Heart left ventricle (tissue), 13 donors: ENCODE measurements around the gene ZNF705A.
"Not testable (repeated sequence)": the region's sequence is repeated elsewhere in the genome, so short reads cannot be mapped to it uniquely, and the experiment has no call there.

Source experiments
- CTCF ChIP-seq, 12 donors: fragments of 200-600 bp; sonication (generic) in 4 of 12; IDR thresholded peaks; one replicate each; pipeline versions ENCODE4 v1.5.0 to v1.8.0; 2018 to 2022; ENCODE audit warnings: antibody characterized with exemption in 12 of 12, mild to moderate bottlenecking in 5 of 12
- POLR2A ChIP-seq, 2 donors: fragments of 450-650 bp; IDR thresholded peaks; one replicate each; pipeline ENCODE4 v1.6.1; 2017; ENCODE audit warnings: antibody characterized with exemption in 2 of 2, mild to moderate bottlenecking in 2 of 2, moderate library complexity in 2 of 2
- donor health status: ischemic (EF 13 %, LVEDD 7.1; RV severe dilation, severe dysfunction).
- donor health status: DM: no; HTN: yes; CAD: no.
- donor health status: DM: no; HTN: no; CAD: no.
- donor health status: ischemic (EF 25% LVEDD 6.9; RV normal size, moderate dysfunction).
- donor health status: ischemic (EF 25% LVEDD 5.7; RV mildly dilated, moderate dysfunction).
- donor health status: ischemic (EF 35%, LVEDD 5.7; RV mildly dilated, moderate dysfunction).
- donor health status: nonischemic (EF 11% LVEDD 7.7; RV severe dilation, severe dysfunction).
- donor health status: DM: yes; HTN: yes; CAD: no.
- donor health status: PGD.
- donor health status: ischemic (EF 29% LVEDD 5.4; RV normal size, mild dysfunction).
- donor health status: nonischemic (EF 23%, LVEDD 6.1; RV moderate dilation, normal function).

- TF ChIP-seq POLR2A, CTCF (IDR thresholded peaks at IDR 0.05): not testable (repeated sequence)
Observed at GRCh38 chr12:8221375-8221774, 64.6 kb downstream of the ZNF705A start.
